HG03095 (cell line): ENCODE data around the gene SYT15.

ENCODE experiments used
- ATAC-seq: cut with Tn5 transposase; IDR thresholded peaks from one replicate; pipeline ENCODE4 v1.9.1; 2021; ENCODE audit warnings: moderate library complexity; ENCODE audit not compliant: unreplicated experiment

Gene SYT15

DNA sequence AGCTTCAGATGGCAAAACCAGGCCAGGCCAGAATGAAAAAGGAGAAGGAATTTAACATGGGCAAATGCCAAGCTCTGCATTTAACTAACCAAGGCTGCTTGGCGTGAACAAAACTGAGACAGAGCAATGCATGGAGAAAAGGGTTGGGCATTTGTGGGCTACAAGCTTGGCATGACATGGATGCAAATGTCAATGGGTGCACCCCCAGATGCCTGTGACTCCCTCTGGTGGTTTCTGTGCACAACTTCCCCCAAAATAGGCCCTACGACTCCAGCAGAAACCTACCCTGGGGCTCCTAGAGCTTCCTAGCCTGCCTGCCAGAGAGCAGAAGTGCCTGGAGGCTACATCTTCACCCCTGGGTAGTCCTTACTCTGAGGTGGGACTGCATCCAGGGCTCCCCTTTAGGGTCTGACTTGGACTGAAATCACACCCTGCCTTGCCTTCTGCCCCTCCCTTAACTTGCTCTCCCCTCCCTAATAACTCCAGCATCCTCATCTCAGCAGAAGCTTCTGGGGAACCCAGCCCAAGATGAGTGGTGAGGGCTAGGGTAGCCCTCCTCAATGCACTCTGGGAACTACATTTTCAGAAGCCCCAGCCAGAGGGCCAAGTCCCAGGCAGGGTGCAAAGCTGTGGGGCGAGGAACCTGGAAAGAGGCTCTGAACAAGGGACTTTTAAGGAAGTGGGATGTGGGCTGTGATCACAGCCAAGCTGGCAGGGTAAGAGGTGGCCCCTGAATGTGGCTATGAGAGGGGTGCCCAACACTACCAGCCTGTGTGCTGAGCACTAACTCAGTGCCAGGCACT is 33.7 kb upstream of the SYT15 start:
- no peak for ATAC-seq

DNA sequence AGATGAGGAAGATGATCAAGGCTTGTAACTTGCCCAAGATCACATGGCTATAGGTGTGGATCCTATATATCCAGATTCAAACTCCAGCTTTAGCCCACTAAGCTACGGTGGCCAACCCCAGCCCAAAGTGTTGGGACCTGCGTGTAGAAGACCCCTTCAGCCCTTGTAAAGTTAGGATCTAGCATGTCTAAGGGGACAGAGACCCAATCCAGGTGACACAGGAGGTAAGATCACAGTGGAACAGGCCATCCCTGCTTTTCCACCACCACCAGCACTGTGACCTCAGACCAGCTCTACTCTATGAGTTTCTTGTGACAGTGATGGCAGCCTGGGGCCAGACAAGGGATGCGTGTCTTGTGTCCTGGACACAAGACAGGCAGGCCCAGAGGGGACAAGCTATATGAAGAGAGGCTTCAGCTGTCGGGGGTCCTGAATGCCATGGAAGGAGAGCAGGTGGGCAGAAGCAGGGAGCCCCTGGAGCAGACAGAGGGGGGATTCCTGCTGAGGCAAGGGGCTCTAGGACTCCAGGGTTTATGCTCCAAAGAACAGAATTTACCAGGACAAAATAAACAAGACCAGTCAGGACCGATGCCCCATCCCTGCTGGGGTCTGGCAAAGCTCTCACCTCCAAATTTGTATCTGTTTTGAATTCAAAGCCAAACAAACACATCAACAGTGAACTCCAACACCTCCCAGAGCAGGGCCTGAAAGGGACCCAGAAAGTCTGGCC is 32.9 kb upstream of the SYT15 start:
- no peak for ATAC-seq

DNA sequence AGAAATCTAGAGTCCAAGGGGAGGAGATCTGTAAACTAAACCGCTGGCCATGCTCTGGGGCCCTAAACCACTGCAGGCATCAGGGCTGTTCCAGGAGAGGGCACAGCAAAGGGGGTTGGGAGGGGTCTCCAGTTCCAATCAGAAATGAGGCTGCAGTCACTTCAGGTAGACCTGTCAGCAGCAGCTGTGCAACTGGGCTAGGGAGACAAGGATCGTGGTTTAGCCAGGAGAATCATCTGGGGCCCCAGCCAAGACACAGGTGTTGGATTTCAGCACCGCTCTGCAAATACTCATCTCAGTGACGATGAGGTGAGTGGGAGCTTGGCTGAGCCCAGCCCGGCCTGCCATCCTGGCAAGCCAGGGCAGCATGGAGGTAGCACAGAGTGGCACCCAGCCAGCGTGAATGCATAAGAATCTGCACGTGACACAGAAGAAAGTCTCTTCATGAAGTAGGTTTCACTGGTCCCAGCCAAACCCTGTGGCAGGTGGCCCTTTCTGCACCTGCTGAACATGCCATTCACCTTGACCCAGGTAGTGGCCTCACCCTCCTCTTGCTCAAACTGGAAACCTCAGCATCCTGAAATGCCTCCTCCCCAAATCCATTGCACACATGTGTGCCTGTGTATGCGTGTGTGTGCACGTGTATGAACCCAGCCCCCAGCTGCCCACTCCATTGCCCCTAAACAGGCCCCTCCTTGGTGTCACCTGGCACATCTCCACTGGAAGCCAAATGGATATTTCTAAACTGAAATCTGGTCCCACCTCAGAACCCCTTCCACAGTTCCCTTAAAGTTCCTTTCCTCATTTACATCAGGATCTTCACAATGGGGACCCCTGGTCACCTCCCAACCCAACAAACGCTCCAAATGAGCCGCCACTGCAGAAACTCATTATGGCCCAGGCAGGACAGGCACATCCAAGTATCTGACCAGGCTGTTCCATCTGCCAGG is 32.1 kb upstream of the SYT15 start:
- ATAC-seq: no peak

DNA sequence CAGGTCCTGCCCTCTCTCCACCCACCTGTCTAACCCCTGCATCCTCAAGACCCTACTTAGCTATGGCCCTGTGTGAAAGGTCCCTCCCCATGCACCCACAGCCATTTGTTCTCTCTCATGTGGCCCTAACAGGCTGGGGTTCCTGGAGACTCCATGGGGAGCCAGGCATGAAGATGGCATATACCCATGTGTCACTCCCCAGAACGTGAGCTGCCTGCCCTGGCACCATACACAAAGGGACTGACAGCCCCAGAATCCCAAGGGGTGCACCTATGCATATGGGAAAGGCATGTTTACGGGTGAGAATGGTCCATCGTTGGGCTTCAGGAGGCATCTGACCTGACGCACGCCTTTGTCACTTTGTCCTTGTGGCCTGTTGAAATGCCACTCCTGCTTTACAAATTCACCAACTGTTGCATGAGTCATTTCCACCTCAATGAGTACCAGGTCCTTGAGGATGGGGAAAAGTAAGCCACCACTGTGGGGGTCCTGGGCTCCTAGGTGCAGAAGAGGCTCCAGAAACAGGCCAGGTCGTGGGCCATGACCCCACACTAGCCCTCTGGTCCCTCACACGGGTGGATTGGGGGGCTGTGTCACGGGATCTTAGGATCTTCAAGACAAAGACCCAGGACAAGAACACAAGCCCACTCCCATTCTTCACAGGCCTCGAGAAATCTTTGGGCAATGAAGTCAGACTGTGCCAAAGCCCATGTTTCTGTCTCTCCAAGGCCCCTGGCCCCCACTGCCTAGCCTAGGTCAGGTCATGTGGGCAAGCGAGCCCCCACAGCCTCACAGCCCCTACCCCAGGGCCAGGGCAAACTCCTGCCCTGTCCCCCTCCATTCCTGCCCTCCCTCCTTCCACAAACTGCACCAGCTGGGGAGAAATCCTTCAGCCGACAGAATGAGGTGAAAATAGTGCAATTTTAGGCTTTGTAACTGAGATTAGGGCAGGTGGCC is 31.1 kb upstream of the SYT15 start:
- ATAC-seq: no peak

DNA sequence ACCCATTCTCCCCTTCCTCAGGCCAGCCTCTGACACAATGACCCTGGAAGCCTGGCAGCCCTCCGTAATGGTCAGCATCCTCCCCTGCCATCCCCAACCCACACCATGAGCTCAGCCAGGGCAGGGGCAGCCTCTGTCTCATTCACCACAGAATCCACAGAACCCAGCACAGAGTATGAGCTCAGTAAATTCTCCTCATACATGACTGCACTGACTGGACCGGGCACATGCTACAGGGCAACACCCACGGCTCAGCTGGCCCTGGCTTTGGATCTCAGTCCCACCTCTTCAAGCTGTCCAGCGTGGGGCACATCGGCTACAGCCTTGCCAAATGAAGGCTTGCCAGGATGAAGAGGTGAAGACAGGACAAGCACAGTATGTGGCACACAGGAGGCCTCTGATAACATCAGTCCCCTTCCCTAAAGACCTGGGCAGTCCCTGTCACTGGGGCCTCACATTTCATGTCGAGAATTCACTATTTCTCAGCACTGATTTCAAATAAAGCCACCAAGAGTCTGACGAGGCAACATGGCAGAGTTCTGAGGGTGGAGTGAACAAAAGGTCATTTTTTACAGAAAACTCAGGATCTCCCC is 30.3 kb upstream of the SYT15 start:
- ATAC-seq: no peak

DNA sequence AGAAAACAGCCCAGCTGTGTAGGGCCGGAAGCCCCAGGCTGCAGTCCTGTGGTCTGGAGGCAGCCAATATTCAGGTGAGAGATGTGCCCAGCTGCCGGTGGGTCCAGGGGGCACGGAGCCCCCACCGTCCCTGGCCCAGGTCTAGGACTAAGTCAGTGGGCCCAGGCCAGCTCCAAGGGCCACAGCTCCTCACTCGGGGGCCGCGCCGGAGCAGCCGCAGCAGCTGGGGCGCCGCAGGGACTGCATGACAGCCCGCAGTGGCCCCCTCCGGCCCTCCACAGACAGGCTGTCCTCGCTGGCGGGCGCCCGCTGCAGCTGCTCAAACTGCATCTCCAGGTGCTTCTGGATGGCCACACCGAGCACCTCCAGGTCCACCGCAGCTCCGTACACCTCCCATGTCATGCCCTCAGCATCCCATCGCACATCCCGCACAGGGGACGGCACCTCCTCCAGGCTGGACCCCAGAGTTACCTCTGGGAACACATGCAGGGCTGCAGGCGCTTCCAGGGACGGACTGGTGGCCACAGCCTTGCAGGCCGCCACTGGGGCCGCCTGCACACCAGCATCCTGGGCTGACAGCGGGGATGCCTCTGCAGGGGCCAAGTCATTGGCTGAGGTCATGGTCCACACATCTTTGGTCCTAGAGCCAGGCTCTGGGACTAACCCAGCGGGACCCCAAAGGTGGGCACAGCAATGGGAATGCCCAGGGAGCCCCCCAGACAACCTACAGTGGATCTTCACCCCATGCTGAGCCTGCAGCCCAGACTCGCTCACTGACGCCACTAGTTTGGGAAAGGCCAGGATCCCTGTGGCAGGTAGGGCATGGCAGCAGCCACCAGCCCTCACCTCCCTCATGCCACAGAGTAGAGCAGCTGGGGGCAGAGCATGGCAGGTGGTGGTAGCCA is 29.5 kb upstream of the SYT15 start:
- ATAC-seq: no peak

DNA sequence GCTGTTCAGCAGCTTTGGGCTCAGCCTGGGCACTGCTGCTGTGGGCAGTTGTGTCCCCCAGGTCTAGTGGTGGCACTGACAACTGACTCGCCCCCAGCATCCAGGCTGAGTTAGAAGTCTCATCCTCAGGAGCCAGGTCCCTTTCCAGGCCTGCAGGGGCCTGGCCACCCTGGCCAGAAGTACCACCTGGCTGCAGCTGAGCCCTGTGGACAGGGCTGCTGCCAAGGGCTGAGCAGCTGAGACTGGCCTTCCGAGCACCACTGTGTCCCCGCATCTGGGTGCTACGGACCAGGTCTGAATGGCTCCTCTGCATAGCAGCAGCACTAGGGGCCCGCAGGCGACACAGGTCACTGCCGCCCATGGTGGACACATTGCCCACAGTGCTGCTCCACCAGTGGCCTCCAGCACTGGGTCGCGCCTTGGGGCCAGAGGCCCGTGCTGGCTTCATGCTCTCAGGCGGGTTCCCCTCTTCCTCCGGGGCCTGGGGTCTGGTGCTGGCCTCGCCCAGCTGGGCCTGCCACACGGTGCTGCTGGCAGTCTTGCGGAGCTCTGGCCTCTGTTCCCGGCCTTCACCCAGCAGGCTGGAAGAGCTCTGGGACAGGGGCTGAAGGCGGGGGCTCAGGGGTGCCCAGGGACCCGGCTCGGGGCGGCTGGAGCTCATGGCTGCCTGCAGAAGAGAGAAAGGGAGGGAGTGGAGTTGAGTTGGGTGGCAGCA is 28.7 kb upstream of the SYT15 start:
- no peak for ATAC-seq

DNA sequence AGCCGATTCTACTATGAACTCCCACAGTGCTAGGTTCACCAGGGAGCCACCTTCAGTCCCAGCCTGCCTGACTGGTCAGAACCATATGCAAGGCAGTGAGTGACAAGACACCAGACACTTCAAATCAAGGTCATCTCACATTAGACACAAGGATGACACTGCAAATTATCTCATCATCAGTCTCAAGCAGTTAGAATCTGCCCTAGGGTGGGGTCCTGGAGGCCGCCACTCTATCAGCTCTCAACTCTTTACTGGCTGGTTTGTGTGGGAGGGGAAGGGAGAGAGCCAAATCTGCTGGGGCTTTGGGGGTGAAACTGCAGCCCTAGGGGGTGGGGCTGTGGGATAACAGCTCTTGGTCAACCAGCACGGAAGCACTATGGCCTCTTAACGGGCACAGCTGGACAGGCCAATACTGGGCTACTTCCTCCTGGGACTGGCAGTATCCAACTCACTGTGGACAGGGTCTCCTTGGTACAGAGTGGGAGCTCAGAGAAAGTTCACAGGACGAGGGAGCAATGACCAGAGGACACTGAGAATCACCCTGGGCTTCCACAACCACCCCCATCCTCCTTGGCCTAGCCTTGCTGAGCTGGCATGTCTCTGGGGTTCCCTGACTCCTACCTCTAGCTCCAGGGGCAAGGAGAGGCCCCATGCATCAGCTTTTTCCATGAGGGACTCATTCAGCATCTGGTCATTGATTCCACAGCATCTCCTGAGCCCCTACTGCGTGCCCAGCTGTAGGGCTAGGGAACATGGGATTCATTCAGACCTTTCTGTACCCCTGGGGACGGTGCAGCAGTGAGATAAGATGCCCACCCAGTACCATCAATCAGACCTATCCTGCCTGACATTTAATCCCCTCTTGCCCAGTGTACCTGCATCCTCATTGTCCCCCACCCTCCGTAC is 27.9 kb upstream of the SYT15 start:
- no peak for ATAC-seq

DNA sequence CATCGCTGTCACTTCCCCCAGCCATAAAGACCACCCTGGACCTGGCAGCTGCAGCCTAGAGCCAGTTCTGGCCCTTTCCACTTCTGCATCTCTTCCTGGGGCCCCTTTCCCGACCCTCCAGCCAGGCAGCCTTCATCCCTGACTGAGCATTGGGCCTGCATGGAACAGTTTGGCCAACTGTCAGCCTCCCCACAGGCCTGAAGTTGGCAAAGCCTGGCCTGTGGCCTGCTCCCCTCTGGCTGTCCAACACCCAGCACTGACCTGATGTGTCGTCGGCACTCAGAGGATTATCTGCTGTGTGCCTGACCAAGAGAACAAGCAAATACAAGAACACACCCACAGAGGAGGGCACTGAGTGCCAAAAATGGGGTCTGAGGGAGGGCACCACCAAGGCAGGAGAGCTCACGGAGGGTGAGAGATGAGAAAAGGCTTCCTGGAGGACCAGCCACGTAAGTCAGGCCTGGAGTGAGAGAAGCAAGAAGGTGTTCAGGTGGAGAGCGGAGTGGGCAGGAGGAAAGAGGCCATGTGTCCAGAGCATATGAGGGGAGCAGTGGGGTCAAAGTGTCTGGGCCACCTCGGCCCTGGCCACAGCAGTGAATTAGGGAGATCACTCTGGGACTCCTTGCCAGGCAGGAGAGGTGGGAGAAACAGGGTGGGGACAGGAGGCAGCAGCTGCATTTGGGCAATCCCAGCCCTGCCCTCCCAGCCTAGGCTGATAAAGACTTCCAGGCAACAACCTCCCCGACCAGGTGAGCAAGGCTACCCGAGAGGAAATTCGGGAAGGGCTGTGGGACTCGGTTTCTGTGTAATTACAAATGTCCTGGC is 27.0 kb upstream of the SYT15 start:
- ATAC-seq: no peak

DNA sequence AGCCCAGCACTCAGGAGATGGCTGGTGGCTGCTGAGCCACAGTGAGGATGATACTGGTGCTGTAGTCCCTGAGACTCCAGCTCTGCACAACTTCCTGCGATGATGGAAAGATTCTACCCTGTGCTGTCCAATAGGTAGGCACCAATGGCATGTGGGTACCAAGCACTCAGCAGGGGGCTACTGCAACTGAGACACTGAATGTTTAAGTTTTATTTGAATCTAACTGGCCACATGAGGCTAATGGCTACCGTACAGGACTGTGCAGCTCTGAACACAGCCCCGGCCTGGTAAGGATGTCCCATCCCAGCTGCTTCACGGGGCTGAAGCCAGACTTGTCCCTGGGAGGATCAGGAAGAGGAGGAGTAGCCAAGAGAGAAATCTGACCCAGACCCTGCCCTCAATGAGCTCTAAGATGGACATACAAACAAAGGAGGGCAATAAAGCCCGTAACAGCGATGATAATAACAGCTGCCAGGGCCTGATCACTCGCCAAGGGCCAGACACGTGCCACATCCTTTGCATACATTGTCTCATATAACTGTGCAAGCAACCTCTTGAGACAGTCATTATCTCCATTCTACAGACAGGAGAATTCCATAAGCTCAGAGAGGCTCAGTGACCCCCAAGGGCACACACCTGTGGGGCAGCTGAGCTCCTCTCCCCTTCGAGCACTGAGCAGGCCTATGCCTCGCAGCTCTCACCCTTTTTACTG is 26.2 kb upstream of the SYT15 start:
- no peak for ATAC-seq

DNA sequence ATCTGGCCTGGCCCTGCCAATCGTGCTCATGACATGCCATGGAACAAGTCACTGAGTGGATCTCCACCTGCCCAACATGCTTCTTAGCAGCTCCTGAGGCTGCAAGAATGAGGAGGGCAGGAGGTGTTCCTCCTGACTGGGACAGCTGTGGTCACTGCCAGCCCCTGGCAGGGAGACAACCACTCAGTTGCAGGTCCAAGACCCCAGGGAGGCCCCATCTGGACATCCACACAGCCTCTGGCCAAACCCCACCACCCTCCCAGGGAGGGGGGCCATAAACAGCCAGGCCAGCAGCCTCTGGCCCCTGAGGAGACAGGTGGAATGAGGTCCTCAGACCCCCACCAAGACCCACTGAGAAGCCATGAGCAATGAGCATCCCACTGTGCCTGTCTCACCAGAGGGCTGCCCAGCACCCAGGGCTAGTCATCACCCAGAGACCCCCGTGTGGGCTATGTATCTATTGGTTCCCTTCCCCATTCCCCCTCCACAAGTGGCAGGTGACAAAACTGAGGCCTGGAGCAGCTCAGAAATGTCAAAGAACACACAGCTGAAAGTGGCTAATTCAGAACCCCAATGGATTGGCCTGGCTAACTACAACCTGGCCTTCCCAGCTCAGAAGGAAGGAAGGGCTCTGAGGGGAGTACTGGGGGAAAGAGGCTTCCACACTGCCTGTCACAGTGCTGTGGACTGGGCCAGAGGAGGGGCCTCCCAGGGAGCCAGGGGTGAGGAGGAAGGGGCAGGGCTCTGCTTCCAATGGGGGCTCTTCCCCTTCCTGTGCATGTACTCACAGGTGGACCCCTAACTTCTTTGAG is 25.5 kb upstream of the SYT15 start:
- ATAC-seq: no peak

DNA sequence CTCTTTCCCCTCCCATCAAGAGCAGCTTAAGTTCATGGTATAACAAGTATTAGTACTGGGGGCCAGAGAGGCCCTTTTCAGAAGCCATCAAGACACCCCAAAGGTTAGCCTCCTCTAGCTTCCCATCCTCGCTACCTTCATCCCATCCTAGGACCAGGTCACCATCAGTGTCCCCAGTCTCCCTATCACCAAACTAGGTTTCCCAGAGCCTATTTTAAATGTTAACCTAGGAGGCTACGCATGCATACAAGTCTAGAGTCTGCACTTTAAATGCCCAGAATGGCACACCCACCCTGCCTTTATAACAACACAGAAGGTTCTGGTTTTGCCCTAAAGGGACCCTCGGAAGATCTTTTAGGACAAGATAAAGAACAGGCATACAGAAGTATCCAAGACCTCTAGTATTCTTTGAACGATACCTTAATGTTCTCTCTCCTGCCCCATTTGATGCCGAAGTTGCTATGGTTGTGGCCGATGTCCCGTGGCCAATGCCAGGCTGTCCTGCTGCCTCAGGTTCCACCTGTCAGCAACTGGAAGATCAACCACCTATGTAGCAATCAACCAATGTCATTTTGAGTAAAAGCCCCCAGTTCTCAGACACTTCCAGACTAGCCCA is 24.7 kb upstream of the SYT15 start:
- no peak for ATAC-seq

DNA sequence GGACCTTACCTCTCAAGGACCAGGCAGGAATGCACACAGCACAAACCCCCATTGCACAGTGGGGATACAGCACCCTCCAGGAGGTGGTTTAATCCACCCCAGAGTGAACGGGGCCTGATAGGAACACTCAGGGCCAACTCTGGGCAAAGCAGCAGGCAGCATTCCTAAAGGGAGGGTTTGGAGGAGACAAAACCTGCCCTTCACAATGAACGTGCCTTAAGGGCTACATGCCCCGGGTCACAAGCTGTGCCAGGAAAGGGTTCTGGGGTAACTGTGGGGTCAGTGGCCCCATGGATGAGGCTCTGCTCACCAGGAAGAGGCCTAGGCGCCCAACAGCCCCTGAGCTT is 23.6 kb upstream of the SYT15 start:
- no peak for ATAC-seq

DNA sequence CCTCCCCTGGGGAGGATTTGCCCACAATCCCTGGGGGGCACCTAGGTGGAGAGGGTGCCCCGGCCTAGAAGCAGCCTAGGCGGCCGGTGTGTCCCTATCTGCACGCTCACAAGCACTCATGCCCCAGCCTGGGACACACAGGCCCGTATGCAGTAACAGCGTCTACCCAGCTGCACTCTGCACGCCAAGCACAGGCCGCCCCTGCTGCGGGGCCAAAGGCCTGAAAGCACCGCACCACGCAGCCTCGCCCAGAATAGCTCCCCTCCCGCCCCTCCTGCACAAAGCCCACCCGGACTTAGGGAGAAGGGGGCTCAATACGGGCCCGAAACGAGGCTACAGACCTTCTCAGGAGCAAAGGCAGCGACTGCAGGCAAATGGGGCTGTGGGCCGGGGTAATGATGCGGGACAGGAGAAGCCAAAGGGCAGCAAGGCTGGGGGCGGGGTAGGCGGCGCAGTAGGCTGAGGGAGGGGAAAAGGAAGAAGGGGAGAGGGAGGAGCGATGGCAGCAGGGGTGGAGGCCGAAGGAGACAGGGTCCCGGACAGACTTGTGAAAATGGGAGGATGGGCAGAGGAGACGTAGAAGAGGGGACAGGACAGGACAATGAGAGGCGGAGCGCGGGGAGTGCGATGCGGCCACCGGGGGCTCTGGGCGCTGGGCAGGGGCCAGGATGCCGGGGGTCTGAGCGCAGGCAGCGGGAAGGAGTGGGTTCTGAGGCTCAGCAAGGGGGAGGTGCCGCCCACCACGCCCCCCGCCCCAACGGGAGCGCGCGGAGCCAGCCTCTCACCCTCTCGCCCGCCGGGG is 23.0 kb upstream of the SYT15 start:
- ATAC-seq: no peak
